HEK293 (cell line): ENCODE results near the gene ITSN1.

Experiments used
- CTCF ChIA-PET: fragments of 350-600 bp; formaldehyde crosslinking; extraction: SDS; loops from one replicate; lab custom pipeline; 2021; ENCODE audit warnings: antibody characterized with exemption; lab: Yijun Ruan, JAX
- POLR2A ChIA-PET: fragments of 300-600 bp; formaldehyde crosslinking; extraction: SDS; loops from one replicate; lab custom pipeline; 2020; ENCODE audit warnings: antibody characterized with exemption, inconsistent platforms; lab: Yijun Ruan, JAX
- H3K27ac ChIP-seq: fragments of 200-500 bp; sonication (Bioruptor generic); 2 replicates; pipeline ENCODE4 v1.5.1; 2014; ENCODE audit warnings: low read depth, low read length, control low read depth, inconsistent platforms; ENCODE audit errors: extremely low read depth
- H3K36me3 ChIP-seq, 2 experiments: fragments of 200-500 bp in 1 of 2; sonication (Bioruptor generic) in 1 of 2; 1 replicate in 1 of 2; 2 replicates in 1 of 2; pipeline ENCODE4 v1.5.1; 2014 to 2017; ENCODE audit warnings: inconsistent platforms in 2 of 2, low read length in 2 of 2; ENCODE audit not compliant: control insufficient read depth in 2 of 2, insufficient read depth in 1 of 2
- H3K4me1 ChIP-seq: fragments of 200-500 bp; sonication (Bioruptor generic); 2 replicates; pipeline ENCODE4 v1.5.1; 2014; ENCODE audit warnings: mild to moderate bottlenecking, low read length, inconsistent platforms; ENCODE audit not compliant: control insufficient read depth, insufficient read depth
- H3K4me3 ChIP-seq: 2 replicates; pipeline ENCODE4 v1.5.1; 2011; ENCODE audit warnings: low read depth, mild to moderate bottlenecking, control low read depth, low read length, moderate library complexity
- H3K9me3 ChIP-seq: fragments of 200-500 bp; sonication (Bioruptor generic); 2 replicates; pipeline ENCODE4 v1.5.1; 2014; ENCODE audit warnings: low read depth, low read length, inconsistent platforms; ENCODE audit not compliant: control insufficient read depth, insufficient read depth
- AEBP2 ChIP-seq: fragments of 450-650 bp; formaldehyde crosslinking; IDR thresholded peaks from 2 replicates; pipeline ENCODE4 v1.5.1; 2016; ENCODE audit warnings: missing biosample characterization, missing genetic modification characterization, borderline replicate concordance
- GFI1B ChIP-seq: fragments of 450-650 bp; formaldehyde crosslinking; IDR thresholded peaks from 2 replicates; pipeline ENCODE4 v1.5.1; 2016; ENCODE audit warnings: missing biosample characterization, missing genetic modification characterization
- GLIS1 ChIP-seq: fragments of 450-650 bp; formaldehyde crosslinking; IDR thresholded peaks from 2 replicates; pipeline ENCODE4 v1.5.1; 2016; ENCODE audit warnings: missing biosample characterization, missing genetic modification characterization
- PBX3 ChIP-seq: sonication (generic); formaldehyde crosslinking; IDR thresholded peaks from 2 replicates; pipeline ENCODE4 v1.8.1; 2022; ENCODE audit warnings: mild to moderate bottlenecking, moderate library complexity, missing genetic modification reagents
- PRDM6 ChIP-seq: fragments of 450-650 bp; formaldehyde crosslinking; IDR thresholded peaks from 2 replicates; pipeline ENCODE4 v1.5.1; 2017; ENCODE audit warnings: missing biosample characterization, missing genetic modification characterization
- YY1 ChIP-seq: fragments of 450-650 bp; formaldehyde crosslinking; IDR thresholded peaks from 2 replicates; pipeline ENCODE4 v1.5.1; 2018; ENCODE audit warnings: missing biosample characterization, missing genetic modification characterization
- ZBTB21 ChIP-seq: fragments of 450-650 bp; formaldehyde crosslinking; IDR thresholded peaks from 2 replicates; pipeline ENCODE4 v1.5.1; 2017; ENCODE audit warnings: missing biosample characterization, missing genetic modification characterization
- ZBTB44 ChIP-seq: fragments of 450-650 bp; IDR thresholded peaks from 2 replicates; pipeline ENCODE4 v1.5.1; 2018; ENCODE audit warnings: missing biosample characterization, mild to moderate bottlenecking, missing genetic modification characterization
- ZFP3 ChIP-seq: fragments of 450-650 bp; formaldehyde crosslinking; IDR thresholded peaks from 2 replicates; pipeline ENCODE4 v1.5.1; 2016; ENCODE audit warnings: low read depth, missing biosample characterization, missing genetic modification characterization
- ZNF138 ChIP-seq: fragments of 450-650 bp; formaldehyde crosslinking; IDR thresholded peaks from 2 replicates; pipeline ENCODE4 v1.5.1; 2016; ENCODE audit warnings: missing biosample characterization, missing genetic modification characterization, borderline replicate concordance
- ZNF146 ChIP-seq: fragments of 450-650 bp; formaldehyde crosslinking; IDR thresholded peaks from 2 replicates; pipeline ENCODE4 v1.5.1; 2016; ENCODE audit warnings: missing biosample characterization, missing genetic modification characterization
- ZNF24 ChIP-seq: fragments of 450-650 bp; formaldehyde crosslinking; IDR thresholded peaks from 2 replicates; pipeline ENCODE4 v1.5.1; 2016; ENCODE audit warnings: missing biosample characterization, missing genetic modification characterization
- ZNF394 ChIP-seq: fragments of 450-650 bp; formaldehyde crosslinking; IDR thresholded peaks from 2 replicates; pipeline ENCODE4 v1.5.1; 2016; ENCODE audit warnings: missing biosample characterization, missing genetic modification characterization, mild to moderate bottlenecking, moderate library complexity, borderline replicate concordance
- ZNF514 ChIP-seq: fragments of 450-650 bp; formaldehyde crosslinking; IDR thresholded peaks from 2 replicates; pipeline ENCODE4 v1.5.1; 2016; ENCODE audit warnings: missing biosample characterization, missing genetic modification characterization
- ZNF544 ChIP-seq: fragments of 450-650 bp; formaldehyde crosslinking; IDR thresholded peaks from 2 replicates; pipeline ENCODE4 v1.5.0; 2017; ENCODE audit warnings: missing biosample characterization, missing genetic modification characterization
- ZNF549 ChIP-seq: fragments of 450-650 bp; IDR thresholded peaks from 2 replicates; pipeline ENCODE4 v1.5.1; 2018; ENCODE audit warnings: missing biosample characterization, missing genetic modification characterization, mild to moderate bottlenecking, inconsistent platforms, moderate library complexity
- ZNF580 ChIP-seq: fragments of 450-650 bp; formaldehyde crosslinking; IDR thresholded peaks from 2 replicates; pipeline ENCODE4 v1.5.1; 2016; ENCODE audit warnings: missing biosample characterization, missing genetic modification characterization
- ZNF600 ChIP-seq: fragments of 450-650 bp; formaldehyde crosslinking; IDR thresholded peaks from 2 replicates; pipeline ENCODE4 v1.5.1; 2016; ENCODE audit warnings: missing biosample characterization, missing genetic modification characterization
- ZNF704 ChIP-seq: fragments of 450-650 bp; formaldehyde crosslinking; IDR thresholded peaks from 2 replicates; pipeline ENCODE4 v1.5.1; 2016; ENCODE audit warnings: missing biosample characterization, missing genetic modification characterization
- ZNF776 ChIP-seq: fragments of 450-650 bp; formaldehyde crosslinking; IDR thresholded peaks from 2 replicates; pipeline ENCODE4 v1.5.0; 2017; ENCODE audit warnings: missing biosample characterization, missing genetic modification characterization, borderline replicate concordance
- ZSCAN5A ChIP-seq: fragments of 450-650 bp; formaldehyde crosslinking; IDR thresholded peaks from 2 replicates; pipeline ENCODE4 v1.5.1; 2016; ENCODE audit warnings: missing biosample characterization, missing genetic modification characterization

The ITSN1 gene

GRCh38 chr21:33839806-33840205 lies 197.5 kb downstream of the ITSN1 start (continued):
- no peak for TF ChIP-seq ZNF24 (tag by site-specific recombination)
- no peak for TF ChIP-seq ZNF776

GRCh38 chr21:33840771-33841170 lies 198.5 kb downstream of the ITSN1 start:
- POLR2A ChIA-PET, result no interaction called here
- CTCF ChIA-PET, result interaction anchor here (0.6 kb wide), 1 partner anchor 108 kb away, joined by 3 read pairs; no protein-coding TSS in a partner anchor
- Histone ChIP-seq H3K4me3 (no peak overlapping the region), H3K4me1 (no peaks in the 10 kb centered on the region), H3K36me3 (peaks cover 0 to 15% of the 10 kb centered on the region in 2 experiments; a peak in 2 of 3 replicates), H3K9me3 (no peaks in the 10 kb centered on the region), H3K27ac (no peak overlapping the region)
- TF ChIP-seq ZNF580 (tag by site-specific recombination) (no peak), ZNF704 (tag by site-specific recombination) (no peak)

- CTCF ChIA-PET, result interaction anchor here (0.7 kb wide), 3 partner anchors 14 to 82 kb away, joined by 3 to 6 read pairs (median 5); no protein-coding TSS in a partner anchor
- no peak for TF ChIP-seq ZFP3
- no peak for TF ChIP-seq ZSCAN5A (tag by site-specific recombination)
- TF ChIP-seq ZNF138 (tag by site-specific recombination), result no peak
- TF ChIP-seq PRDM6 (tag by site-specific recombination), result no peak
- TF ChIP-seq YY1 (tag by site-specific recombination), result no peak
- TF ChIP-seq AEBP2, result no peak
- no peak for TF ChIP-seq ZNF549 (tag by site-specific recombination)
- no peak for TF ChIP-seq GFI1B (tag by site-specific recombination)
- no peak for TF ChIP-seq PBX3 (CRISPR knock-in tag)
- no peak for TF ChIP-seq ZNF600 (tag by site-specific recombination)
- TF ChIP-seq ZNF514 (tag by site-specific recombination), result no peak
- no peak for TF ChIP-seq ZNF146 (tag by site-specific recombination)
- TF ChIP-seq GLIS1 (tag by site-specific recombination), result no peak
- TF ChIP-seq ZBTB44 (tag by site-specific recombination), result no peak
- no peak for TF ChIP-seq ZNF544
- TF ChIP-seq ZNF394 (tag by site-specific recombination), result no peak
- no peak for TF ChIP-seq ZBTB21
- no peak overlapping the region for H3K4me3 ChIP-seq
- no peaks in the 10 kb centered on the region for H3K4me1 ChIP-seq
- H3K9me3 ChIP-seq, result no peaks in the 10 kb centered on the region
- POLR2A ChIA-PET, result no interaction called here
- peaks cover 0 to 11% of the 10 kb centered on the region in 2 experiments; a peak in 2 of 3 replicates for H3K36me3 ChIP-seq
- no peak overlapping the region for H3K27ac ChIP-seq
Measured at GRCh38 chr21:33841561-33841960, 199.3 kb downstream of the ITSN1 start.
